Stromal cell of bone marrow (primary cell): Measurements from ENCODE around the gene PAX3.

Experiments
- DNase-seq: peaks from one replicate; pipeline ENCODE4 v3.0.0-alpha.2; 2012; ENCODE audit warnings: low read depth

Gene PAX3

GRCh38 chr2:222270396-222270795 is 28.4 kb downstream of the PAX3 start:
- no peak for DNase-seq

GRCh38 chr2:222269132-222269531 is 29.7 kb downstream of the PAX3 start:
- DNase-seq = no peak

DNA sequence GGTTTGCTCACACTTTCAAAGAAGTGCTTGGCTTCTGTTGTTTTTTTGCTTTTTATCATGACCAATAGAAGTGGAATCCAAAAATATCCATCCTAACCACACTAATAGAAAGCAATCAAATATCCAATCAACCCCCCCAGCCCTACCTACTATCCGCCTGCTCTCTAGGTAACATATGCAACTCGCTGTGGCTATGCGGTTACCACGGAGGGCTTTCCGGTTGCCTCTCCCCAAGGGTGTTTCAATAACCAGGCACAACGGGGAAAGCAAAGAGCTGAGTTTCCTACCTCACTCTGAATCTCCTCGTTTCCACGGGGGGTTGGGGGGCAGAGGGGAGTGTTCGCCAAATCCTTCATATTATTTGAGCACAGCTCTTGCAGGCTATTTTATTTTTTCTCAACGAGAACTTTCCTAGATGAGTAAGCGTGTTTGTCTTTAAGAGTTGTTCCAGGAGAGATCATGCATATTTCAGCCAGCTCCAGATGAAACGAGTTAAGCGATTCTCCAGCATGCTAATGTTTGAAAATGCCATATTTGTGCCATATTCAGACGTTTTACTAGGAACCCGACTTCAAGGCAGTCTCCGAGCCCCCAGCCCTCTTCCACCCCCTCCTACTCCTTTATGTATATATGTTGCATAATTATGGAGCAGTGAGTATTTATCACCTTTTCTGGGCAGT is 30.3 kb downstream of the PAX3 start:
- DNase-seq = no peak

DNA sequence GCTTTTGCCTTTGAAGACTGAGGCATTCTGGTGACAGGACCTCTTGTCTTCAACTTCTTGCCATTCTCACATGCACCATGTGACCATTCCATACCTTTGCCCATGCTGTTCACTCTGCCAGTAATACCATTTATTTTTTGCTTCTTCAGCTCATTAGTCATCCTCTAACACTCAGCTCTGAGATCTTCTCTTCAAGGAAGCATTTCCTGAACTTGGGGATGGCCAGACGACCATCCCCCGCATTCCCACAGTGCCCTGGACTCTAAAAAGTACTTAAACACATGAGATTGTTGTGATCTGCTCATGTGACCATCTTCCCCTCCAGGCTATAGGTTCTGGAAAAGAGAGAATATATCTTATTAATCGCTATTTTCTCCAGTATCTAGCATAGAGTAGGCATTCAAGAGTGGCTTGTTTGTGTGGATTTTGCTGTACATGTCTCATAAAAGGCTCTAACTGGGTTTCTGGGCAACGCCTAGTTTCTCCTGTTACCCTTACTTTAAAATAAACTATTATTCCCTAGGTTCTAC is 33.9 kb downstream of the PAX3 start:
- DNase-seq = no peak

DNA sequence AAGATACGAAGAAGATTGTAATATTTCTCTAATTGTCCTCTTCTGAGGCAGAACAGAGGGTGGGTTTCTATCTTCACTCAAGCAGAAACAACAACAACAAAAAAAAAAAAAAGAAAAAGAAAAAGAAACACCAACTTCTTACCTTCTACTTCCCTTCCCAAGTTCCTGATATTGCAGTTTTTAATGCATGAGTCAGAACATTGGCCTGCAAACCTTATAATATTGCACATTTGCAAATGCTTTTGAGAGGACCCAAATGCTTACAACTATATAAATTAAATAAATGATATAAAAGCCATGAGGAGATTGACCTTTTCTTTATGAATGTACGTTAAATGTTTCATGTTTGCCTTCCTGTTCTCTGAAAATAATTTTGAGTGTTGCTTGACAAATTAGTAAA is 37.3 kb downstream of the PAX3 start:
- no peak for DNase-seq

DNA sequence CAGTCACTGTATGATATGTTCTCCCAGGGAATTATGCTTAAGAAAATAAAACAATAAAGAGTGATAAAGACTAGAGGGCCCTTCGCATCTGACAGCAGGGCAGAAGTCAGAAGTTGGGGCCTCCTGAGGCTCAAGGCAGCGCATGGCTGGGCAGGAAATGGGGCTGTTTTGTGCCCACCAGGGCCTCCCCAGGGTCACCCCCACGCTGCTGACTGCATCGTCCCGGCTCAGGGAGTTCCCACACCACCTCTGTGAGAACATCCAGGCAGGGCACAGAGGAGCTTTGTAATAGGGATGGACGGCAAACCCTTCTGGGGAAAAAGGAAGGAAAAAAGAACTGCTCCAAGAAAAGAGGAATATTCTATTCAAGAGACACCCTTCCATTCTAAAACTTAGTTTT is 41.2 kb downstream of the PAX3 start:
- no peak for DNase-seq

- no peak for DNase-seq
These were observed 42.5 kb downstream of the PAX3 start for GRCh38 chr2:222256250-222256649.

DNA sequence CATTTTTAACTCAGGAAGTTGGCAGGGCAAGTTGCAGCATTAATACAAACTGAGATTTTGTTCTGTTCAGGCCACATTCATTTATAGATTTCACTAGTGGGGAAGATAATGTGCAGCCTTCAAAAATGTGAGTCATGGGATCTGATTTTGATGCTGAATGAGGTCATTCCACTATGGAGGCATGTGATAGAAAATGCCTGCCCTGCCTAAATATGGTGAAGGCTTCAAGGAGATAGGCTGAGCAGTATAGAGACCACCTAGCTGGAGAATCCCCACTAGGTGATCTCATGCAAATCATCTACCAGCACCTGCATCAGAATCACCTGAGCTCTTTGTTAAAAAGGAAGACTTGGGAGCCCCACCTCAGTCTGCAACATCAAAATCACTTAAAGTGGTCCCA is 43.7 kb downstream of the PAX3 start:
- no peak for DNase-seq

- DNase-seq = no peak
These were observed 48.5 kb downstream of the PAX3 start for GRCh38 chr2:222250313-222250712.

- no peak for DNase-seq
These were observed 49.4 kb downstream of the PAX3 start for GRCh38 chr2:222249444-222249843.

GRCh38 chr2:222248818-222249217 is 50.0 kb downstream of the PAX3 start:
- no peak for DNase-seq

GRCh38 chr2:222248256-222248655 is 50.5 kb downstream of the PAX3 start:
- DNase-seq = no peak

- DNase-seq = no peak
These were observed 56.3 kb downstream of the PAX3 start for GRCh38 chr2:222242532-222242931.

GRCh38 chr2:222241128-222241870 is 57.5 kb downstream of the PAX3 start:
- no peak for DNase-seq

GRCh38 chr2:222240676-222241049 is 58.1 kb downstream of the PAX3 start:
- no peak for DNase-seq

GRCh38 chr2:222239945-222240675 is 58.7 kb downstream of the PAX3 start:
- DNase-seq = no peak

- no peak for DNase-seq
These were observed 59.7 kb downstream of the PAX3 start for GRCh38 chr2:222239091-222239490.

GRCh38 chr2:222238072-222238471 is 60.7 kb downstream of the PAX3 start:
- DNase-seq = no peak

DNA sequence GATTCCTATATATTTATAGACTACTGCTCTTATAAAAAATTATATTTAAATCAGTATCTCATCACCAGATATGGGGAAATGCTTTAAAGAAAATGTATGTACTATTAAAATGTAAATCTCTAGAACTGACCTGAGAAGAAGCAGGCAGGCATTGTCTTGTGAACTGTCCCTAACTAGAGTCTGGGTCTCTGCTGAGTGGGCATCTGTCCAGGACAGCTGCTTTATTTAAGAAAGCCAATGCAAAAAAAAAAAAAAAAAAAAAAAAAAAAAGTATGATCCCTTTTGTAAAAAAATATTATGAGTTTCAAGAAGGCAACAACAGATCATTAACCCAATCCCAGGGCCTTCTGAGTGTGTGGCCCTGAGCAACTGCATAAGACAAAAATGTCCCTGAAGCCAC is 66.0 kb downstream of the PAX3 start:
- no peak for DNase-seq

DNA sequence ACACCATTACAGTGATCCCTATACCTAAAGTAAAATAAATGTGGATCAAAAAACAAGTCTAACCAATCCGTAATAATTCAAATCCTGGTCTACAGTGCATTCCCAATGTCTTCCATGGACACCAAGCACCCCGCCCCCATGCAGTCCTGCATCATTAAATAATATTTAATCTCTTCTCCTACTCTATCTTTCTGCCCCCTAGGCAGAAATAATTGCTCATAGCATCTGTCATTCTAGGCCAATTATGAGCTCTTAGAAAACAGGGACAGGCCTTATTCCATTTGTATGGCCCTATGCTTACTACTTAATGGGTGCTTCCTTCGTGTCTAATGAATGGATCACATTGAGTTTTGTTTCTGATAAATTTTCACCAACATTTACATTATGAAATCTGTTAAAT is 66.4 kb downstream of the PAX3 start:
- DNase-seq = no peak

DNA sequence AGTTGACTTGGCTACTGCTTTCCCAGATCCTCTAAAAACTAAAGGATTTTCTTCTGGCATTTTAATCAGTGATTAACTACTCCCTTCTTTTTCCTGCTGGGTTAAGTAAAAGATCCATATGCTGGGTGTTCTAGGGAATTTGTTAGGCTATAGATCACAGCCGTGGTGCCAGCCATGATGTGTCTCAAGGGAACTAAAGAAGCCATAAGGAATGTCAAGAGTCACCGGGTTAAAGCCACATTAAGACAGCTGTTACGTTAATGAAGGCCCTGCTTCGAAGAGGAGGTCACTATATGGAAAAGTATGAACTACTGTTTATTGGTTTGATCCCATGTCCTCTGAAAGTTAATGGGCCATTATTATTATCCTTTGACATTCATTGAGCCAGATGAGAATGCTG is 70.7 kb downstream of the PAX3 start:
- no peak for DNase-seq

DNA sequence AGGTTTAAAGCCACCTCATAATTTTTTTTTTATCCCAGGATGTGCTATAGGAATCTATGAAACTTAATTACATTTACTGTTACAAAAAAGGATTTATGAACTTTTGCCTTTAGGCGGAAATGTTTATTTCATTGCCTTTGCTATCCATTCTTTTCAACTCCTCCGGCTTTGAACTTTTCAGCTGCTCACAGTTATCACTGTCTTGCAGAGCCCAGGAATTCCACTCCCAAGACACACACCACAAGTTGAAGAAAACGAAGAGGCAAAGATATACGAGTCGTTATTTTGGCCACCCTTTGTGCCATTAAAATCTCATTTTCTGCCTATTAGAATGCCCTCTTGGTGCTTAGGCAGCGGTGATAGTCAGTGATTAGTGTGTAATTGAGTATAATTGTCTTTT is 80.0 kb downstream of the PAX3 start:
- DNase-seq = no peak

GRCh38 chr2:222217712-222218111 is 81.1 kb downstream of the PAX3 start:
- DNase-seq = no peak
